Middle frontal gyrus (tissue), 1 donor: ENCODE measurements around the gene PLXNB2.

Experiments
- DNase-seq: peaks from one replicate; pipeline ENCODE4 v3.0.0-alpha.2; 2015; ENCODE audit warnings: low spot score; ENCODE audit errors: extremely low spot score

Gene PLXNB2

DNA sequence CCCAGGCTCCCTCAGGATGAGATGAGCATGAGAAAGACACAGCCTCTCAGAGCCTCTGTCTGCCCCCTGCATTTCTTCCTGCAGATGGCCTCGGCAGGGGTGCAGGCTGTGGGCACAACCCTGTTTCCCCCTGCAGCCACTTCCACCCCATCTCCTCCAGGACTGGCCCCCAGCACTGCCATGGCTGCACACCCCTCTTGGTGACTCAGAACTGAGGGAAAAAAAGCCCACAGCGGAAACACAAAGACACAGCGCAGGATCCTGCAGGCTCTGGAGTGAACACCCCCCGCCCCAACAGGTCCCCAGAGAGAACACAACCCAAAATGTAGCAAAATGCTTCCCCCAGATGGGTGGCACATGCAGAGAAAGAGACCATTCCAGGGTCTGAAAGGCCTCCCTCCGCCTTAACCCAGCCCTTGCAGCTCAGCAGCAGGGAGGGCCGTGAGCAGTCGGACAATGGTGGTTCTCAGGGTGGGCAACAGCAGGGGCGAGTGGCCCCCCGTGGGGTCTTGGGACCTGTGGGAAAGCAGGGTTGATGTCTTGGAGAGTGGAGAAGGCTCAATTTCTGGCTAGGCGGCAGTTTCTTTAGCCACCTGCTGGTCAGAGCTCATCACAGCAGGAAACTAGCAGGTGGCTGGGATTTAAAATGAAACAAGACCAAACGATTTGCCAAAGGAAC, 70.6 kb downstream of the PLXNB2 start:
- DNase-seq: no peak

GRCh38 chr22:50233223-50233622, 74.2 kb downstream of the PLXNB2 start:
- no peak for DNase-seq

GRCh38 chr22:50232481-50233151, 74.8 kb downstream of the PLXNB2 start:
- DNase-seq: no peak

DNA sequence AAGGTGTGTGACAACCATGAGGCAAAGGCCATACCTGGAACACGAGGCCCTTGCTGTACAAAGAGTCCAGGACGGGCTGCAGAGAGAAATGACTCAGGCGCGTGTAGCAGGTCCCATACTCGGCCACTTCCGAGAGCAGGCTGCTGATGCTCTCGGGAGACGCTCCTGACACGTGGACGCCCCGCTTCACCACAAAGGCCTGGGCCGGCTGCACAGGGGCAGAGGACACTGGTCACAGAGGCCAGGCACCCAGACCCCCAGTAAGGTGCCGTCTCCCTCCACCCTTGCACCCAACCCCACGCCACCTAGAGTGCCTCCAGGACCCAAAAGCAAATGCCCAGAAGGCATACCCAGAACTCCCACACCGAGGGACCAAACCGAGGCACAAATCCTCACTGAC, 78.1 kb downstream of the PLXNB2 start:
- no peak for DNase-seq

DNA sequence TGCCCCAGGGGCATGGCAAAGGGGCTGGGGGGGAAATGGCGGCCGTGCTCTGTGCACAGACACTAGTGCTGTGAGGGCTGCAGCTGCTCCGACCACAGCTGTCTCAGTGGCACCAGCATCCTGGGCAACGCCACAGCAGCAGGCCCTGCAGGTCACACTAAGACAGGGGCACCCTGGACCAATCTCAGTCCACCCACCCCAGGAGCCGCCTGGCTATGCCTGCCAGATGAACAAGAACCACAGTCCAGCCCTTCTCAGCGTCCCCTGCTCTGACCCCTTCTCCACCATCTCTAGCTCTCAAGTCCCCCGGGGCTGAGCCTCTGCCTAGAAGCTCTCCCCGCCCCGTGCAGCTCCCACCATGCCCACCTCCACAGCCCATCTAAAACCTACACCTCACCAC, 79.1 kb downstream of the PLXNB2 start:
- DNase-seq: no peak

DNA sequence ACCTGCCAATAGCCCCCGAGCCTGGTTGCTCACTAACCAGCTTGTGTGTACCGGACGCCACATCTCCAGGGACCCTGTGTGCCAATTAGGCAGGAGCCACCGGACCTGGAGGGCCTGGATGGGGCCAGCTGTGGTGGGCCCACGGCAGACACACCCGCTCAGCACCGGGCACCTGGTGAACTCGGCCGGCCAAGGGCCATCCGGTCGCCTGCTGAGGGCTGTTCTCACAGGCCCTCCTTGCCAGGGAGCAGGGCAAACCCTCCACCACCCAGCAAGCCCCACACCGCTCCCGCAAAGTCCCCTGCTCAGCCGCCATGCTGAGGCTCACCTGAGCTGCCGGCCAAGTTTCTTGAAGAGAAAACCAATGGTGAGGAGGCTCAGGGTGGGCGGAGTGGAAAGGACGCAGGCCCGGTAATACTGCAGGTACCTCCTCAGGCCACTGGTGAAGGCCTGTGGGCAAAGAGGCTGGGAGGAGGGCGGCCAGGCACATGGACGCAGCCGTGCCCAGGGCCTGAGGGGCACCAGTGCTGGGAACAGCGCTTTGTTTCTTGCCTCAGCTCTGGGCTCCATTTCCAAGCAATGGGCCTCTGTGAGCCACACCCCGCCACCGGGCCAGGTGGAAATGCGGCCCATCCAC, 79.7 kb downstream of the PLXNB2 start:
- no peak for DNase-seq

DNA sequence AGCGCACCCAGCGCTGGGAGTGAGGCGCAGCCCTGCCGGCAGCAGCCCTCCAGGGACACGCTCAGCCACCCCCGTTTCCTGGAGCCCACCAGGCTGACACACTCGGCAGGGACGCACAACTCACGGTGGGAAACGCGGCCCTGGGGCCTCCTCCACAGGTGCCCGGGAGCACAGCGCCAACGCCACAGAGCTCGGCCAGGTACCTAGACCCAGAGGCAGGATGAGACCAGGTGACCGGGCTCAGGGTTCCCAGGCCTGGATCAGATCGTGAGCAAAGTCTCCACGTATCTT, 80.6 kb downstream of the PLXNB2 start:
- DNase-seq: no peak

DNA sequence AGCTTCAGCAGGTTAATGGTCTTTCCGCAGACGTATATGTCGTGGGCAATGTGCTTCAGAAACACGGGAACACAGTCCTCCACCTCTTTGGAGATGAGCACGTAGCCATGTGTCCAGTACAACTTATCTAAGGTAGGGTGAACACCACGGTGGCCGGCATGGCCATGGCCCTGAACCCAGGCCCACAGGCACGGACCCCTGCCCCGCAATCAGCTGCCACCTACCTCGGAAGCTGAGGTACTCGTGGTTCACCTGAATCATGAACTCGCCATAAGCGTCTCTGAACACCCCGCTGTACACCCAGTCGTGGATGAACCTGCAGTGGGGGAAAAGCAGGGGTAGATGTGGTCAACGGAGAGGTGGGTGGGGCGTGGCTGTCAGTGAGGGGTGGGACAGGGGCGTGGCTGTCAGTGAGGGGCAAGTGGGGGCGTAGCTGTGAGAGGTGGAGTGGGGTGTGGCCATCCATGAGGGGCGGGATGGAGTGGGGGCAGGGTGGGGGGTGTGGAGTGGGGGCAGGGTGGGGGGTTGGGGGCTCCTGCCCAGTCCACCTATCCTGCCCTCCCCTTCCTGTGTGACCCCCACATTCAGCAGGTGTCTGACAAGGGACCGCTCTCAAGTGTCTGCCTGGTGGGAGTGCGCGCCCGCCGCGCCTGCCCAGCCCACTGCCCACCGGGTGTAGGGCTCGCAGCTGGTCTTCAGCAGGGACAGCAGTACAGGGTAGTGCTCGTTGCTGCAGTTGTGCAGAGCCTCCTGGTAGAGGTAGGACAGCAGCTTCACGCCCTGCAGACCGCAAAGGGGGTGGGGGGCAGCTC, 81.2 kb downstream of the PLXNB2 start:
- DNase-seq: no peak

- DNase-seq: no peak
Measured at GRCh38 chr22:50225200-50225969, 82.1 kb downstream of the PLXNB2 start.
